BLaER1 (cell line): Measurements from ENCODE around the gene TMEM52B.

Experiments
- H3K27ac ChIP-seq: shearing (Covaris generic); formaldehyde crosslinking; 2 replicates; pipeline ENCODE4 v1.8.1; 2022
- H3K27me3 ChIP-seq: shearing (Covaris generic); formaldehyde crosslinking; 2 replicates; pipeline ENCODE4 v1.8.1; 2022
- H3K36me3 ChIP-seq: shearing (Covaris generic); formaldehyde crosslinking; 2 replicates; pipeline ENCODE4 v1.8.1; 2022
- H3K4me1 ChIP-seq: shearing (Covaris generic); formaldehyde crosslinking; 2 replicates; pipeline ENCODE4 v1.8.1; 2022
- H3K4me2 ChIP-seq: shearing (Covaris generic); formaldehyde crosslinking; 2 replicates; pipeline ENCODE4 v1.8.1; 2022
- H3K4me3 ChIP-seq: shearing (Covaris generic); formaldehyde crosslinking; 2 replicates; pipeline ENCODE4 v1.8.1; 2022
- H3K9ac ChIP-seq: shearing (Covaris generic); formaldehyde crosslinking; 2 replicates; pipeline ENCODE4 v1.8.1; 2022
- H3K9me3 ChIP-seq: shearing (Covaris generic); formaldehyde crosslinking; 2 replicates; pipeline ENCODE4 v1.8.1; 2022
- H4K20me1 ChIP-seq: shearing (Covaris generic); formaldehyde crosslinking; 2 replicates; pipeline ENCODE4 v1.8.1; 2022
- Cebpa-rat ChIP-seq: shearing (Covaris generic); IDR thresholded peaks from 2 replicates; pipeline ENCODE4 v1.8.1; 2022

The TMEM52B gene

GRCh38 chr12:10178821-10179220 is at the start of gene TMEM52B:
TMEM52B (plus strand) TSS chr12:10179032; CDS start chr12:10179575, 543 bp downstream.
- no peak within 1 kb of the TSS for H3K27ac ChIP-seq
- H3K36me3 ChIP-seq, result no peaks in the 10 kb centered on the region
- H3K4me2 ChIP-seq, result no peak within 1 kb of the TSS
- no peaks in the 10 kb centered on the region for H3K27me3 ChIP-seq
- TF ChIP-seq Cebpa-rat, result no peak
- H3K9ac ChIP-seq, result no peak within 1 kb of the TSS
- H3K4me3 ChIP-seq, result no peak within 1 kb of the TSS
- no peaks in the 10 kb centered on the region for H3K4me1 ChIP-seq
- H3K9me3 ChIP-seq, result no peaks in the 10 kb centered on the region
- no peaks in the 10 kb centered on the region for H4K20me1 ChIP-seq

DNA sequence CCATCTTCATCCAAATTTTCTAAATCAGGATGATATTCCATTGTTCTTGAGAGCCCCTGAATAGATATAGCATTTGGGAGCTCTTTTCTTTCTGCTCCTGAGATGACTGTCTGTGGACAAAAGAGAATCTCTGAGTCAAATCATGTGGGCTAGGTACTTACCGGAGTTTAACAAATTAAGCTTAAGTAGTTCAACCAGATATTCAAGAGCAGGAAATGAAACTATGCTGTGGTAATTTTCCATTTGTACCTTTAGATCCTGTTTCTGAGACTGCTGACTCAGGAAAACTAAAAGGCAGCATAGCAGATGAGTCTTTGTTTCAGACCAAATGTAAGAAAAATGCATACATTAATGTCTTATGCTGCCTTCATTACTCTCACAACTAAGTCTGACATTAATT is 48.8 kb upstream of the TMEM52B start, which contains the start of gene CLEC7A:
CLEC7A (minus strand) TSS at position 158 of the 400 bp plus-strand sequence; CDS start at position 41, 117 bp downstream.
- Histone ChIP-seq H3K9ac (no peak within 1 kb of the TSS), H3K27me3 (no peaks in the 10 kb centered on the region), H3K4me1 (no peaks in the 10 kb centered on the region), H3K27ac (no peak within 1 kb of the TSS), H3K4me2 (no peak within 1 kb of the TSS), H3K36me3 (no peaks in the 10 kb centered on the region), H4K20me1 (no peaks in the 10 kb centered on the region), H3K4me3 (no peak within 1 kb of the TSS), H3K9me3 (no peaks in the 10 kb centered on the region)
- TF ChIP-seq Cebpa-rat, result no peak

DNA sequence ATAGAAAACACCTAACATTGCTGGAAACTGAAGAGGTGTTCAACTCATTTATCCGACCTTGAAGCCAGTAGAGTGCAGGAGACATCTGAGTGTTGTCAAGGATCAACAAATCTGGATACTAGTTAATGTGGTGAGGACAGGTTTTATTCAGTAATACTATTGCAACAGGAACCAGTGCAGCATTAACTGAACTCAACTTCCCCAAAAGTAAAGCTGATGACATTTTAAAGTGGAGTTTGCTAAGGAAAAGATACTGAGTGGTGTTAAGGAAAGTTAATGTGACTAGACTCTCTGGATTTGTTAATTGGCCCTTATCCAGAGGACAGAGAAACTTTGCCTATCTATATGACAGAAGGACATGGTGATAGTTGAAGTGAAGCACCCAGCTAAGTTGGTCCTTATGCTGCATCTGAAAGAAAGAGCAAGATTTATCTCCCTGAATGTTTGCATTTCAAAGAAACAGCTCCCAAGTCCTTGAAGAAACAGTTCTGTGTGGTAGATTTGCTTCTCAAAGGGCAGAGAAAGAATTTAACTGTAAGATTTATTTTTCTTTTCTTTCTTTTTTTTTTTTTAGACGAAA is 47.6 kb upstream of the TMEM52B start:
- no peak overlapping the region for H3K9ac ChIP-seq
- no peak for TF ChIP-seq Cebpa-rat
- no peak overlapping the region for H3K4me3 ChIP-seq
- no peak overlapping the region for H3K4me2 ChIP-seq
- no peaks in the 10 kb centered on the region for H4K20me1 ChIP-seq
- no peaks in the 10 kb centered on the region for H3K4me1 ChIP-seq
- no peaks in the 10 kb centered on the region for H3K36me3 ChIP-seq
- no peaks in the 10 kb centered on the region for H3K27me3 ChIP-seq
- no peaks in the 10 kb centered on the region for H3K9me3 ChIP-seq
- H3K27ac ChIP-seq, result no peak overlapping the region

GRCh38 chr12:10132850-10133370 is 45.9 kb upstream of the TMEM52B start:
- no peak for TF ChIP-seq Cebpa-rat
- no peak overlapping the region for H3K9ac ChIP-seq
- no peaks in the 10 kb centered on the region for H3K4me1 ChIP-seq
- no peak overlapping the region for H3K4me3 ChIP-seq
- H3K27ac ChIP-seq, result no peak overlapping the region
- no peaks in the 10 kb centered on the region for H3K9me3 ChIP-seq
- H3K36me3 ChIP-seq, result no peaks in the 10 kb centered on the region
- H3K4me2 ChIP-seq, result no peak overlapping the region
- H3K27me3 ChIP-seq, result no peaks in the 10 kb centered on the region
- no peaks in the 10 kb centered on the region for H4K20me1 ChIP-seq

DNA sequence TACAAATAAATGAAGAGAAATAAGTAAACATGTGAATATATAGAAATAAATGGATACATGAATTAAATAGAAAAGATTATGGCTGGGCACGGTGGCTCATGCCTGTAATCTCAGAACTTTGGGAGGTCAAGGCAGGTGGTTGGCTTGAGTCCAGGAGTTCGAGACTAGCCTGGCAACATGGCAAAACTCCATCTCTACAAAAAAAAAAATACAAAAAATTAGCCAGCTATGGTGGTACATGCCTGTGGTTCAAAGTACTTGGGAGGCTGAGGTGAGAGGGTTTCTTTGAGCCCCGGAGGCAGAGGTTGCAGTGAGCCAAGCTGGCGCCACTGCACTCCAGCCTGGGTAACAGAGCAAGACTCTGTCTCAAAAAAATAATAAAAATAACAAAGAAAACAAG is 43.7 kb upstream of the TMEM52B start:
- Histone ChIP-seq H4K20me1 (no peaks in the 10 kb centered on the region), H3K36me3 (no peaks in the 10 kb centered on the region), H3K27ac (no peak overlapping the region), H3K9me3 (no peaks in the 10 kb centered on the region), H3K4me1 (no peaks in the 10 kb centered on the region), H3K9ac (no peak overlapping the region), H3K27me3 (no peaks in the 10 kb centered on the region), H3K4me3 (no peak overlapping the region), H3K4me2 (no peak overlapping the region)
- no peak for TF ChIP-seq Cebpa-rat

GRCh38 chr12:10136637-10137205 is 42.1 kb upstream of the TMEM52B start:
- Histone ChIP-seq H3K27ac (no peak overlapping the region), H4K20me1 (no peaks in the 10 kb centered on the region), H3K9me3 (no peaks in the 10 kb centered on the region), H3K4me1 (no peaks in the 10 kb centered on the region), H3K27me3 (no peaks in the 10 kb centered on the region), H3K36me3 (no peaks in the 10 kb centered on the region), H3K9ac (no peak overlapping the region), H3K4me2 (no peak overlapping the region), H3K4me3 (no peak overlapping the region)
- TF ChIP-seq Cebpa-rat, result no peak

DNA sequence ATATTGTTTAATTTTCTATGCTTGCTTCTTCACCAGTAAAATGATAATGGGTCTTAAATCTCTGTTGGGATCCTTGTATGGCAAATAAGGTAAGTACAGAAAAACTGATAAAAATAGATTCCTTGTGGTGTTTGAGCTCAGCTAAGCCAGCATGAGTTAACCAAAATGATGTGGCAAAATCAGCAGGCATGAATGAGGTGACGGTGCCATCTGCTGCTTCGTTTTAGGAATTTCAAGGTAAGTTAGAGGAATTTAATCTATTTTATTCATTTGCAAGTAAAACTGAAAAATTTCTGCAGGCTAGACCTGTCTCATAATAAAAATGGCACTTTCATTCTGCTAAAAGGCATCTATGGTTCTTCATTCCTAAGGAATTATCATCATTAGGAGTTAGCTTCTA is 38.8 kb upstream of the TMEM52B start:
- H3K27ac ChIP-seq, result no peak overlapping the region
- H3K36me3 ChIP-seq, result no peaks in the 10 kb centered on the region
- H3K4me3 ChIP-seq, result no peak overlapping the region
- no peak overlapping the region for H3K4me2 ChIP-seq
- H3K9me3 ChIP-seq, result no peaks in the 10 kb centered on the region
- H4K20me1 ChIP-seq, result no peaks in the 10 kb centered on the region
- H3K4me1 ChIP-seq, result no peaks in the 10 kb centered on the region
- H3K9ac ChIP-seq, result no peak overlapping the region
- TF ChIP-seq Cebpa-rat, result no peak
- no peaks in the 10 kb centered on the region for H3K27me3 ChIP-seq

GRCh38 chr12:10142976-10143589 is 35.7 kb upstream of the TMEM52B start:
- H4K20me1 ChIP-seq, result no peaks in the 10 kb centered on the region
- no peaks in the 10 kb centered on the region for H3K4me1 ChIP-seq
- H3K36me3 ChIP-seq, result no peaks in the 10 kb centered on the region
- no peak overlapping the region for H3K9ac ChIP-seq
- no peak overlapping the region for H3K27ac ChIP-seq
- no peak overlapping the region for H3K4me2 ChIP-seq
- TF ChIP-seq Cebpa-rat, result no peak
- H3K4me3 ChIP-seq, result no peak overlapping the region
- no peaks in the 10 kb centered on the region; the same call in 1 of the 2 replicates for H3K9me3 ChIP-seq
- H3K27me3 ChIP-seq, result no peaks in the 10 kb centered on the region

- Histone ChIP-seq H3K9ac (no peak overlapping the region), H3K4me3 (no peak overlapping the region), H3K4me1 (no peaks in the 10 kb centered on the region), H3K4me2 (no peak overlapping the region), H3K27ac (no peak overlapping the region), H3K36me3 (no peaks in the 10 kb centered on the region), H3K27me3 (no peaks in the 10 kb centered on the region), H3K9me3 (no peaks in the 10 kb centered on the region; the same call in 1 of the 2 replicates), H4K20me1 (no peaks in the 10 kb centered on the region)
- no peak for TF ChIP-seq Cebpa-rat
Measured at GRCh38 chr12:10147714-10148403, 31.0 kb upstream of the TMEM52B start.

DNA sequence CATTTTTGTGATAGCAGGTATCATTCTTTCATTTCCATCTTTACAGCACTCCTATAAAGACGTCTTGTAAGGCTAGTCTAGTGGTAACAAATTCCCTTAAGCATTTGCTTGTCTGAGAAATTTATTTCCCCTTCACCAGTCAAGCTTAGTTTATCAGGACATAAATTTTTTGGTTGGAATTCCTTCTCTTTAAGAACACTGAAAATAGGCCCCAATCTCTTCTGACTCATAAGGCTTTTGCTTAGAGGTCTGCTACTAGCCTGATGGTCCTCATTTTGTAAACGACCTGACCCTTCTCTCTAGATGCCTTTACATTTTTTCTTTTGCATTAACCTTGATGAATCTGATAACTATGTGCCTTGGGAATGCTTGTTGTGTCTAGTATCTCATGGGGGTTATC is 27.2 kb upstream of the TMEM52B start:
- no peaks in the 10 kb centered on the region; the same call in 1 of the 2 replicates for H3K9me3 ChIP-seq
- H3K27ac ChIP-seq, result no peak overlapping the region
- peaks cover 9% of the 10 kb centered on the region for H3K27me3 ChIP-seq
- peaks cover 5% of the 10 kb centered on the region for H3K4me1 ChIP-seq
- H3K4me3 ChIP-seq, result no peak overlapping the region
- no peaks in the 10 kb centered on the region for H3K36me3 ChIP-seq
- H3K9ac ChIP-seq, result no peak overlapping the region
- no peak for TF ChIP-seq Cebpa-rat
- H4K20me1 ChIP-seq, result no peaks in the 10 kb centered on the region
- no peak overlapping the region for H3K4me2 ChIP-seq
